Neutrophil (primary cell): ENCODE results near the gene GABRB3.

Experiments
- H3K27ac ChIP-seq: fragments of 200-600 bp; sonication (generic); 2 replicates; pipeline ENCODE4 v1.5.1; 2016; ENCODE audit warnings: mild to moderate bottlenecking, moderate library complexity
- H3K27me3 ChIP-seq: fragments of 200-600 bp; sonication (generic); 2 replicates; pipeline ENCODE4 v1.6.0; 2016; ENCODE audit warnings: mild to moderate bottlenecking
- H3K36me3 ChIP-seq: fragments of 200-600 bp; sonication (generic); 2 replicates; pipeline ENCODE4 v1.5.1; 2017
- H3K4me1 ChIP-seq, 2 experiments: fragments of 200-600 bp in 1 of 2; sonication (generic) in 1 of 2; 1 replicate in 1 of 2; 2 replicates in 1 of 2; pipeline versions ENCODE4 v1.5.1 to v1.6.1; 2013 to 2016; ENCODE audit warnings: low read depth in 1 of 2, low read length in 1 of 2, mild to moderate bottlenecking in 1 of 2, moderate library complexity in 1 of 2; ENCODE audit not compliant: control insufficient read depth in 1 of 2, insufficient read depth in 1 of 2
- H3K4me3 ChIP-seq, 2 experiments: fragments of 200-600 bp in 1 of 2; sonication (generic) in 1 of 2; 1 replicate in 1 of 2; 2 replicates in 1 of 2; pipeline ENCODE4 v1.5.1; 2013 to 2016; ENCODE audit warnings: low read depth in 1 of 2, low read length in 1 of 2, mild to moderate bottlenecking in 1 of 2, moderate library complexity in 1 of 2
- H3K9me3 ChIP-seq: fragments of 200-600 bp; sonication (generic); 2 replicates; pipeline ENCODE4 v1.5.1; 2016
- TF ChIP-seq, protein P1 (sequence below): fragments of 200-600 bp; sonication (generic); IDR thresholded peaks from 2 replicates; pipeline ENCODE4 v1.5.1; 2016; ENCODE audit warnings: antibody characterized with exemption

The GABRB3 gene

DNA sequence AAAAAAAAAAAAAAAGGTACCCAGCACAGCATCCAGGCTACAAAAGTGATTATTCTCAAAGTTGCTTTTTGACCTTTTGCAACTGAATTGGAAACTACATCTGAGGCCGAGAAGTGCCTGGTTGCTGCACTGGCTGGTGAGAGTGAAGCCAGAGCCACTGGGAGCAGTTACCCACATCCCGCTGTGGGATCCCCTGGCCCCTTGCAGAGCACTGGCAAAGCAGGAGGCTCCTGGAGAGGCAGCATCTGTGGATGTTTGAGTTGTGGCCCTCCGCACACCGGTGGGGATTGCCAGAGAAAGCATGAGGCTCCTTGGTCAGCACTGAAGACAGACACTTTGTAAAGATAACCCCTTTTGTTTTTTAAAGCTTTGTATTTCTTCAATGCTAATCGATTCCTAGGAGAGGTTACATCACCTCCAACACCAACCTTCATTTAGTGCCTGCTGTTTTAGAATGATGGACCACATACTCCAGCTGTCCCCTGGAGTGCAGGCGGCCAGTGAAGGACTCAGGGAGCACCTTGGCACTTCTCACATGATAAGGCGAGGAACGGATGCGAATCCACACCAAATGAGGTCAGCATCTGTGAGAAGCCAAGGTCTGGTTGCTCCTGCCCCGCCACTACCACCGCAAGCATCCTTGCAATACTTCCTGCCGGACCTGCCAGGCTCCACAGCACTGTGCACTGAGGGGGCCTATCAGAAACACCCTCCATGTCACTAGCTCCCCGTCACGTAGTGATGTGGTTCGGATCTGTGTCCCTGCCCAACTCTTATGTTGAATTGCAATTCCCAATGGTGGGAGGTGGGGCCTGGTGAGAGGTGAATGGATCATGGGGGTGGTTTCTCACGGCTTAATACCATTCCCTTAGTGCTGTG, 256.5 kb downstream of the GABRB3 start:
- Histone ChIP-seq H3K9me3 (no peaks in the 10 kb centered on the region), H3K27ac (no peak overlapping the region), H3K4me3 (no peak overlapping the region), H3K27me3 (no peaks in the 10 kb centered on the region), H3K36me3 (no peaks in the 10 kb centered on the region), H3K4me1 (no peaks in the 10 kb centered on the region)
- TF ChIP-seq, protein P1, sequence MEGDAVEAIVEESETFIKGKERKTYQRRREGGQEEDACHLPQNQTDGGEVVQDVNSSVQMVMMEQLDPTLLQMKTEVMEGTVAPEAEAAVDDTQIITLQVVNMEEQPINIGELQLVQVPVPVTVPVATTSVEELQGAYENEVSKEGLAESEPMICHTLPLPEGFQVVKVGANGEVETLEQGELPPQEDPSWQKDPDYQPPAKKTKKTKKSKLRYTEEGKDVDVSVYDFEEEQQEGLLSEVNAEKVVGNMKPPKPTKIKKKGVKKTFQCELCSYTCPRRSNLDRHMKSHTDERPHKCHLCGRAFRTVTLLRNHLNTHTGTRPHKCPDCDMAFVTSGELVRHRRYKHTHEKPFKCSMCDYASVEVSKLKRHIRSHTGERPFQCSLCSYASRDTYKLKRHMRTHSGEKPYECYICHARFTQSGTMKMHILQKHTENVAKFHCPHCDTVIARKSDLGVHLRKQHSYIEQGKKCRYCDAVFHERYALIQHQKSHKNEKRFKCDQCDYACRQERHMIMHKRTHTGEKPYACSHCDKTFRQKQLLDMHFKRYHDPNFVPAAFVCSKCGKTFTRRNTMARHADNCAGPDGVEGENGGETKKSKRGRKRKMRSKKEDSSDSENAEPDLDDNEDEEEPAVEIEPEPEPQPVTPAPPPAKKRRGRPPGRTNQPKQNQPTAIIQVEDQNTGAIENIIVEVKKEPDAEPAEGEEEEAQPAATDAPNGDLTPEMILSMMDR, result no peak

DNA sequence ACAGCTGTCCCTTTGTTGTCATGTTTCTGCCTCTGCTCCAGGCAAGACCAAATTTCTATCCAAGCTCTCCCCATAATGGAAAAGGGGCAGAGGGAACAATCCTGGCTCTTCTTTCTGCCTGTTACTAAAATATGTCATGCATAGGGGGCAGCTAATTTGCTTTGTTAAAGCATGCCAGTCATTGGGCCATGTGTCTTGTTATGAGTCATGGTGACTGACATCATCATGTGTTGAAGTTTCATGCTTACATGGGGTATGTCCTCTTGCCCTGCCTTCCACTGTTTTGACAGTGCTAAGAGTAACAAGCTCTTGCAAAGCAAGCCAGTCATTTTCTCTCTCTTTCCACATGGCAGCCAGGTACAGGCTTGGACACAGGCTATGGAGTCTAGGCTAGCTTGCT, 268.9 kb downstream of the GABRB3 start:
- H3K9me3 ChIP-seq, result no peaks in the 10 kb centered on the region
- H3K27me3 ChIP-seq, result no peaks in the 10 kb centered on the region
- no peak overlapping the region for H3K27ac ChIP-seq
- H3K4me1 ChIP-seq, result no peaks in the 10 kb centered on the region
- H3K36me3 ChIP-seq, result no peaks in the 10 kb centered on the region
- no peak overlapping the region for H3K4me3 ChIP-seq
- TF ChIP-seq, protein P1, result no peak
